Spleen (tissue), 7 donors: ENCODE measurements around the gene PEAK1.

ENCODE experiments used
- CTCF ChIP-seq, 11 experiments: fragments of 200-600 bp in 7 of 11; fragments of 450-650 bp in 4 of 11; sonication (generic) in 4 of 11; IDR thresholded peaks in 8 of 11; conservative IDR thresholded peaks in 3 of 11; 1 replicate in 7 of 11; 2 replicates in 4 of 11; pipeline versions ENCODE4 v1.4.0 to v1.8.0; 2016 to 2021; ENCODE audit warnings: antibody characterized with exemption in 11 of 11, inconsistent platforms in 4 of 11, mild to moderate bottlenecking in 1 of 11
- POLR2A ChIP-seq, 3 donors: fragments of 450-650 bp; IDR thresholded peaks; one replicate each; pipeline ENCODE4 v1.5.1; 2017; ENCODE audit warnings: antibody characterized with exemption in 3 of 3, mild to moderate bottlenecking in 1 of 3
- POLR2AphosphoS5 ChIP-seq, 3 donors: sonication (generic); formaldehyde crosslinking; IDR thresholded peaks; one replicate each; pipeline ENCODE4 v1.5.1; 2017; ENCODE audit warnings: antibody characterized with exemption in 3 of 3
- donor health status: DM: no; HTN: no; CAD: no; lungs with moderate emphysema.
- donor health status: DM: no; HTN: no; CAD: no.
- donor health status: DM: no; HTN: no; CAD: no.

GRCh38 chr15:77112838-77113504 is 306.9 kb downstream of the PEAK1 start:
- TF ChIP-seq POLR2A (IDR thresholded peaks at IDR 0.05) (no peak), CTCF (IDR thresholded peaks at IDR 0.05 in 8 of 11, conservative IDR thresholded peaks at IDR 0.05 in 3 of 11) (no peak), POLR2AphosphoS5 (IDR thresholded peaks at IDR 0.05) (no peak)
